Measurements from ENCODE around the gene THOP1.

Gene THOP1

GRCh38 chr19:2804156-2805004, 19.1 kb downstream of the THOP1 start:
- DNase-seq (ENCODE audit: low spot score), result no peak

- DNase-seq (ENCODE audit: low spot score), result no peak
Measured at GRCh38 chr19:2805261-2805900, 20.1 kb downstream of the THOP1 start.

- DNase-seq (ENCODE audit: low spot score), result no peak
Measured at GRCh38 chr19:2805991-2806649, 20.8 kb downstream of the THOP1 start.

GRCh38 chr19:2806736-2807378, 21.6 kb downstream of the THOP1 start:
- DNase-seq (ENCODE audit: low spot score), result no peak

GRCh38 chr19:2807379-2808128, 22.3 kb downstream of the THOP1 start:
- no peak for DNase-seq (ENCODE audit: low spot score)

- no peak for DNase-seq (ENCODE audit: low spot score)
Measured at GRCh38 chr19:2808129-2808941, 23.0 kb downstream of the THOP1 start.

- no peak for DNase-seq (ENCODE audit: low spot score)
Measured at GRCh38 chr19:2809387-2810140, 24.3 kb downstream of the THOP1 start.

GRCh38 chr19:2810141-2811091, 25.1 kb downstream of the THOP1 start:
- DNase-seq (ENCODE audit: low spot score), result no peak

- no peak for DNase-seq (ENCODE audit: low spot score)
Measured at GRCh38 chr19:2811221-2811722, 26.0 kb downstream of the THOP1 start.

GRCh38 chr19:2811735-2812413, 26.6 kb downstream of the THOP1 start:
- no peak for DNase-seq (ENCODE audit: low spot score)

- DNase-seq (ENCODE audit: low spot score), result no peak
Measured at GRCh38 chr19:2812414-2813234, 27.3 kb downstream of the THOP1 start.

- DNase-seq (ENCODE audit: low spot score), result no peak
Measured at GRCh38 chr19:2813235-2814160, 28.2 kb downstream of the THOP1 start.

GRCh38 chr19:2814426-2814825, 29.1 kb downstream of the THOP1 start:
- no peak for DNase-seq (ENCODE audit: low spot score)

- DNase-seq (ENCODE audit: low spot score), result no peak
Measured at GRCh38 chr19:2815191-2815614, 29.9 kb downstream of the THOP1 start.

- no peak for DNase-seq (ENCODE audit: low spot score)
Measured at GRCh38 chr19:2815923-2816322, 30.6 kb downstream of the THOP1 start.

GRCh38 chr19:2816641-2817040, 31.3 kb downstream of the THOP1 start:
- no peak for DNase-seq (ENCODE audit: low spot score)

All from HuH-7 (cell line).